GM18873 (cell line): Measurements from ENCODE around the gene STON2.
"Not testable (repeated sequence)": the region's sequence is repeated elsewhere in the genome, so short reads cannot be mapped to it uniquely, and the experiment has no call there.

Experiments used
- ATAC-seq: cut with Tn5 transposase; IDR thresholded peaks from one replicate; pipeline ENCODE4 v1.9.1; 2021; ENCODE audit warnings: mild to moderate bottlenecking, moderate library complexity, moderate number of reproducible peaks; ENCODE audit not compliant: unreplicated experiment, low FRiP score

The STON2 gene

DNA sequence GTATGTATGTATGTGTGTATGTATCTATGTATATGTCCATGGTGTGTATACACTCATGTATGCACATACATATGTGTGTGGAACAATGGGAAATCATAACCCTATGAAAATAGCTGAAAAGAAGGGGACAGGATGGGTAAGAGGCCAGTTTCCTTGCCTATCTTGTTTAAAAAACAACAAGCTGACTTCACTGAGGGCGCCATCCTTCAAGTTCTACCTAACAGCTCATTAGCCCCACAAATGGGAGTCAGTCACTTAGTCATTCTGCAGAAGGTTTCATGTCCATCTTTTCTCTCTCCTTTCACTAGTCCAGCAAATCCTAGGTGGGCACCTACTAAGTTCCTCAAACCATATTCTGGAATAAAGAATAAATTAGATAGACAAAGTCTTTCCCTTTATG is 14.7 kb downstream of the STON2 start:
- ATAC-seq, result no peak

DNA sequence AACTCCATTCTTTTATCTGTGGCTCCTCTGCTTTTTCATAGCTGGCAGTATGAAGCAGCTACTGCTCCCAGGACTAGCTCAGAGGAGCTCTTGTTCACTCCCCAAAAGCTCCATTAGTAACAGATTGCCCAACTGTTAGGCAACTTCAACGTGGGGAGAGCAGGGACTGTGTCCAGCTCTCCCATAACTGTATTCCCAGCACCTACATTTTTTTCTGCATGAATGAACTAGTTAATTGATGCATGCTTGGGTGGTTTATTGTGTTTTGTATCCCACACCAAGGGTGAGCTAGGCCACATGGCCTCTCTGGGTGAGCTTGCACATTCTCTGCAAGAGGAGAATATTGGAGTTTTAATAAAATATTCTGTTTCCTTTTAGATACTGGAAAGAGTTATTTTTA is 15.2 kb downstream of the STON2 start:
- ATAC-seq, result no peak

DNA sequence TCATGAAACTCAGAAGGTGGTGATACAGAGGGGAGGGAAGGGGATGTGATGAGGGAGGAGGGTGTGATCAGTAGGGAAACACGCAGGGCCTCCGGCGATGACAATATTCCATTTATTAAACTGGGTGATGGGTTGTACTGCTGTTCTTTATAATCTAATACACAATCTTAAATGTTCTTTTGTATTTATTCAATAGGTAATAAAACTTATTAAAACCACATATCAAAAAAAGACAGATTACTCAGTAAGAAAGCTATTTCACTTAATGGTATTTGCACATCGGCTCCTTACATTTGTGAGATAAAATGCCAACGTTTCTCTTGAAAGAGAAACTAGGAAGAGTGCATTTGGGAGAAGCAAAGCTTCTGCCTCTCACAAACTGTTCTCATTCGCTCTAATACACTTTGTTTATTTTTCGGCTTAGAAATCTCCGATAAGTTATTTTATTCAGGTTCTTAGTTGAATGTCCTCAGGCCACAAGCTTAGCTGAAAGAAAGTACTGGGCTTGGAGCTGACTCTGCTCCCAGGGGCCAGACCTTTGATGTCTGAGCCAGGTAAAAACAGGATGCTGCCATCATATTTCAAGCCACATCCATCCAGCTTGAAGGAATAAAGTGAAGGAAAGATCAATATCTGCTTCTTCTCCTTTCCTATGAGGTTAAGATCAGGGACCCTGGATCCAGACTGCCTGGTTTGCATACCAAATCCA is 17.5 kb downstream of the STON2 start:
- no peak for ATAC-seq

DNA sequence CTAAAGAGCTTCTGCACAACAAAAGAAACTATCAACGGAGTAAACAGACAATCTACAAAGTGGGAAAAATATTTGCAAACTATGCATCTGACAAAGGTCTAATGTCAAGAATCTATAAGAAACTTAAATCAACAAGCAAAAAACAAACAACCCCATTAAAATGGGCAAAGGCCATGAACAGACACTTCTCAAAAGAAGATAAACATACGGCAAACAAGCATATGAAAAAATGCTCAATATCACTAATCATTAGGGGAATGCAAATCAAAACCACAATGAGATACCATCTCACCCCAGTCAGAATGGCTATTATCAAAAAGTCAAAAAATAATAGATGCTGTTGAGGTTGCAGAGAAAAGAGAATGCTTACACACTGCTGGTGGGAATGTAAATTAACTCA is 20.1 kb downstream of the STON2 start:
- not testable (repeated sequence) for ATAC-seq

DNA sequence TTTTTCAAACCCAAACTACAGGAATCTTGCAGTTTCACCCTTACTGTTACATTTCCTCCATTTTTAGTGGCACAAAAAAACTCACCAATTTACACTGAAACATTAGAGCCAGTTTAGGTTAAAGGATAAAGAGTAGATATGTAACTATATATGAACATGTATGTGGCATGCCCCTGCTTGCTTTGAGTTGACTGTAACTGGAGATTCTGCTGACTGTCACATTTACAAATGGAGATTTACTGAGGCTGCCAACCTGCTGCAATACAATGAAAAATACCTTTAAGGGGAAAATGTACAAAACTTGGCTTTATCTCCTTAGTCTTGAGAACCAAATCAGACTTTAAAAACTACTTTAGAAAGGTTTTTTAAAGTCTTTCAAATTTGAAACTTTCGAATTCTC is 28.3 kb downstream of the STON2 start:
- ATAC-seq, result no peak

DNA sequence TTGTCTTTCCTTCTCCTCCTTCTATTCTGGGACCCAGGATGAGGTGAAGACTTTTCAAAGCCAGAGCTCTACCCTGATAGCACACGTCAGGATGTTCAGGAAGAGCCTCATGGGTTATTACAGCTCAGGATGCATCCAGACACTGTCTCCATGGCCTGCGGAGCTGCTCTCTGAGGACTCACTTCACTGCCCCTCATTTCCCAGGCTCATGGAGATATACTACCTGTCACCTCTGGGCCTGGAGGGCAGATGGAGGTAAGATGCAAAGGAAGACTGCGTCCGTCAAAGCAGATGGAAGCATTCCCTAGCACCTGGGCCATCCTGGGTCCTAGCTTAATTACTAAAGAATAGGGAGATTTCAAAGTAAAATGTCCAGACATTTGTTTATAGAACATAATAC is 32.6 kb downstream of the STON2 start:
- ATAC-seq, result no peak

DNA sequence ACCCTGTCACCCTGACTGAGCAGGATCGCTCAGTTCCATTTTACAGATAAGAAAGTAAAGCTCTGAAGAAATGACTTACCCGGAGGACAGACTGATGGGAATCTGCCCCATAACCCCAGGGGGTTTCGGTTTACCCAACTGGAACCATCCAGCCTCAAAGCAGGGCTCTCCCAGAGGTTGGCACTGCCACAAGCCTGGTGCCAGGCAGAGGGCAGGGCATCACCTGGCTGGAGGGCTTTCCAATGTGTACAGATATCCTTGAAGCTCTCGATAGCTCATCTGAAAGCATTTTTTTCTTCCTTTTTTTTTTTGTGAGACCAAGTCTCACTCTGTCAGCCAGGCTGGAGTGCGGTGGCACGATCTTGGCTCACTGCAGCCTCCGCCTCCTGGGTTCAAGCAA is 33.2 kb downstream of the STON2 start:
- ATAC-seq, result no peak

DNA sequence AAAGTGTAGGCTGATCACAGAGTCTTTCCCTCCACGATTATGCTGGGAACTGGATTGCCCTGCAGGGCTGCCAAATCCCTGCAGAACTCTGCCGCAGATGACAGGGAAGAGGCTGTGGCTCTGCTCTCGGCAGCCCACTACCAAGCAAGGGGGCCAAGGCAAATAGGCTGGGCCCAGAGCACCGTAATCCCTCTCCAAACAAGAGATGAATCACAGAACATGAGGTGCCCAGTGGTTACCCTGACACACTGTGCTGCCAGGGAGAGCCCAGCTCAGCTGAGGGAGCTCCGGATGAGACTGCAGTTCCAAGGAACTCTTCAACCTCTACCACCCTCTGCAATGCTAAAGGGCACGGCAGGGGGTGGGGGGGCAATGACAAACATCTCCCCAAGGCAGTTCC is 33.9 kb downstream of the STON2 start:
- no peak for ATAC-seq

DNA sequence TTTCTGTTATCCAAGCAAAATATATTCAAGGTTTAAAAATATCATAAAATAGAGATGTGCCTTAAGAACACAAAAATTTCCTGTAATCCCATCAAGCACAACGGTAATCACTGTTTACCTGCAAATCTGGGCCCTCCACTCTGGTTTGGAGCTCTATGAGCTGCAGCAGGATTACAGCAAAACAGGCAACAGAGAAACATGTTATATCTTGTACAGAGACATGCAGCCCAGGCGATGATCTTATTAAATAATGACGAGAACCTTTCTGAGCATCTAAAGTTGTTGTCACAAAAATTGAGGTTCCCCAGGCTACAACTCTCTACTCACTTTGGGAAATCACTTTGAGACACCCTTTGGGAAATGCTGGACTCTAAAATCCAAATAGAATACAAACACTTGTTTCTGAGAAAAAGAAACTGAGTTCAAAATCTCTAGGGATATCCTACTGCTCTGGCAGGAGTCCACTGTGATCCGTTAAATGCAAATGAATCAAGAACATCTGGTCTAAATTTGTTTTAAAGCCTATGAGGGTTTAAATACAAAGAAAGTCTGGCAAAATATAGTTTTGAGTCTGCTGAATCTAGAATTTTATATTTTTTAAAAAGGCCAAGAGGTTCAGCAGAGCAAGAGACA is 36.3 kb downstream of the STON2 start:
- no peak for ATAC-seq

DNA sequence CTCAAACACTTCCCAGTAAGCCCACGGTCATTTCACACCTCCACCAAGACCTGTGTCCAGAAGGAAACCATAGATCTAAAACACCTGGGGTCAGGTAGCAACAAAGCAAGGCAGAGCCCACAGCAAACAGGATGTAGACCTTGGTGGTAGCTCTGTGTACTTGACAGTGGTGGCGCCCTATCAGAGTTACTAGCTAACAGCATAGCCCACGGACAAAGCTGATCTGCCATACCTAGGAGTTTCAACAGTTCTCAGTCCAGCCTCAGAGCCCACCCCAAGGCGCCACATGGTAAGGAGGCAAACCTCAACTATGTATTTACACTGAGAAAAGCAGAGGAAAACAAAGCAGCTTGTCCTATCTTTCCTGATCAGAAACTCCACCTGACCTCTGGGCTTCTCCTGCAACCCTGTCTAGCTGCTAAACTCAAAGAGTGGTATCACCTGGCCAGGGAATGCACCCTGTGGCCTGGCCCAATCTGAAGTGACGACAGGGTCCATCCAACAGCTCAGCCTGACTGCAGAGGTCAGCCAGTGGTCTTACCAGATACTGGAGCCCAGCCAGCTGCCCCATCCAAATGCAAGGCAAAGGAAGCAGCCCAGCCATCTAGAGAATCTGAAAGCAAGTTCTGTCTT is 46.3 kb downstream of the STON2 start:
- no peak for ATAC-seq

DNA sequence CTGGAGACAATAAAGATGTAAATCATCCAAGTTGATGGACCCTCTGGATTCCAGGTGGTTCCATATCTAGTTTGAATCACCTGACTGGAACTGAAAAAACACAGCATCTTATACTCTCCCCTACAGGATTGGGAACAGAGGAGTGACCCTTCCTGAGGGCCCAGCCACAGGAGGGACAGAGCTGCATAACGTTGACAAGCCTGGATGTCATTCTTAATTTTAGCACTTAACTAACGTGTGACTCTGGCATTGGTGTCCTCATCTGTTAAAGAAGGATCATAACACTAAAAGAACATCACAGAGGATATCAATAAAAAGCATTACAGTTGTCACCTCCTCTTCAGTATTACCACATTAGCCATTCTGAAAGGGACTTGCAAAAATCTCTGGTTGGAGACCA is 47.7 kb downstream of the STON2 start:
- no peak for ATAC-seq

DNA sequence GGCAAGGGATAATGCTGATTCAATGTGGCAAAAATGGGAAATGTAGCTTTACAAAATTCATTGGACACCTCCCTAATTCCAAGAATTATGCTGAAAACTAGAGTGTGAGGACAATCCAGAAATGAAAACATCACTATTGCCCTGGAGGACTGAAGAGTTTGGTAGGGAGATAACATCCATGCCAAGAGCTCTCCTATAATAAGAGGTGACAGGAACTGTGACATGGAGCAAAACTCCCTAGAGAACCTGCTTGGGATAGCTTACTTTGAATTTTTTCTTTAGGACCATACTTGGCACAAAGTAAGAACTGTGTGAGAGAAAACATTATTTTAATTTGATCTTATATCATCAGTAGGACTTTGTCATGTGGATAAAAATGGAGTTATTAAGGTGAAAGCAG is 48.9 kb downstream of the STON2 start:
- ATAC-seq, result no peak

DNA sequence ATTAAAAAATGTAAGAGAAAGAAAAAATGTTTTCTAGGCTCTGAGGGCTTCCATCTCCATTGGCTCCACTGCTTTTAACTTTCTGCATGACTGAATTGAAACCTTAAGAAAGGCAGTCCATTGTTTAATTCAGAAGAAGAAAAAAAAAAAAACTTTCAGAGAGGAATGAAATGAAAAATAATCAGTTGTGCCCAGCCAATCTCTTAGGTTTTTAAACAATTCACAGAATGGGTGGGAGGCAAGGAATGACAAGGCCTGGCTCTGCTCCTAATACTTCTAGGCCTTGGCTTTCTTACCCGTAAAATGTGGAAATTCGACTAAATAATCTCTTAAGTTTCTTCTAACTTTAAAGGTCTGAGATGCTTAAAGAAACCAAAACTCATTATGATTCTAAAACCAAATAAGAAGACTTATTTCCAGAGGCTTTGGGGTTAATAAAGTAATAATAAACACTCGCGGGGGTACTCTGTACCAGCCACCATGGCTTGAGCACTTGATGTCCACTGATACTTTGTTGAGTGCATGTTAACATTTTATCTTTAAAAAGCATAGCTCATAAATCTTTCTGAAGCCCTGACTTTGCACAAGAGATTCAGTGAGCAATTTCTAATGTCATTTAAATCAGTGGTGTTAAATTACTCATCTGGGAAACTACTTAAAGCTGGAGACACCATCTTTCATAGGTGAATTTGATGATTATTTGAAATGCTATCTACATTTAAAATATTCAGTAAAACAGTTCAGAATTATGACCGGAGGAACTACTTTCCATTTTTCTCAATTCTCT is 49.6 kb downstream of the STON2 start:
- no peak for ATAC-seq

DNA sequence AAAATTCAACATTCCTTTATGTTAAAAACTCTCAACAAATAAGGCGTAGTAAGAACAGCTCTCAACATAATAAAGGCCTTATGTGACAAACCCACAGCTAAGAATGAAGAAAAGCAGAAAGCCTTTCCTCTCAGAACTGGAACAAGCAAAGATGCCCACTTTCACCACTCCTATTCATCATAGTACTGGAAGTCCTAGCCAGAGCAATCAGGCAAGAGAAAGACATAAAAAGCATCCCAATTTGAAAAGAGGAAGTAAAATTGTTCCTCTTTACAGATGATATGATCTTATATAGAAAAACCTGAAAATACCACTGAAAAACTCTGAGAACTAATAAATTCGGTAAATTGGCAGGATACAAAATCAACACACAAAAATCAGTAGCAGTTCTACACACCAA is 52.1 kb downstream of the STON2 start:
- no peak for ATAC-seq

DNA sequence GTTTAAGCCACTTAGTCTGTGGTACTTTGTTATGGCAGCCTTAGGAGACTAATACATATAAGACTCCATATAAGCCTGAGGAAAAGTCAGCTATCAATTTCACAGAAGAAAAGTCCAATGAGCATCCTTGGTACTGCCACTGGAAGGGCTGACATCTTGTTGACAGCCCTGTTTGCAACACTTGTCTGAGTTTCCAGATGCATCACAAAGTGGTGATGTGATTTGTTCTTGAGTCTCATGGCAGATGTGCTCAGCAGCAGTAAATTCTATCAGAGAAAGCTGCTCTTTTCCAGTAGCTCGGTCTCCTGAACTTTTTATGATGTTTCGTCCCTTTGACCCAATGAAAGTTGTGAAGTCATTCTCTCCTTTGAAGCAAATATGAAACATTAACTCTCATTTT is 54.3 kb downstream of the STON2 start:
- ATAC-seq, result no peak

DNA sequence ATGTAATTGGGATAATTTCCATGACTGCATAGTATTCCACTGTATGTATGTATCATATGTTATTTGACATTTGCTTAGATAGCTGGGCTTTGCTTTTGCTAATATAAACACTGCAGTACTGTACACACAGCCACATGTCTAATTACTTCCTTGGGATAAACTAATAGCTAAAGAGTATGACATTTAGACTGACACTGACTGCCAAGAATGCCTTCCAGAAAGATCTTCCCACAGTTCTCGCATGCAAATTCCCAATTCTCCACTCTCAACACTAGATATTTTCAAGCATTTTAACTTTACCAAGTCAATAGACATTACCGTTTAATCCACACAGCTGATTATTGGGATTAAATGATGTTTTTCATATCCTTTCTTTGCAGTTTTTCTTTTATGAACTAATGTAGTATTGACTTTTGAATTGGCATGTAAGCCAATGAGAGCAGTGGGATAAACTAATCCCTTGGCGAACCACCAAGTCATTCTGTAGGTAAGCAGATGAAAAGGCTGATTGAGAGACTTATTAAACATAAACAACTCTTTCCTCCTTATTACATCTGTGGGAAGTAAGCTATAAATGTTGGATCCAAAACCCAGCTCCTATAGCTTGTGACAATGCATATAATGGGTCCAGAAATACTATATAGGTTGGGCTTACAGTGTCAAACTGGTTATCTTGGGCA is 55.5 kb downstream of the STON2 start:
- ATAC-seq, result no peak

DNA sequence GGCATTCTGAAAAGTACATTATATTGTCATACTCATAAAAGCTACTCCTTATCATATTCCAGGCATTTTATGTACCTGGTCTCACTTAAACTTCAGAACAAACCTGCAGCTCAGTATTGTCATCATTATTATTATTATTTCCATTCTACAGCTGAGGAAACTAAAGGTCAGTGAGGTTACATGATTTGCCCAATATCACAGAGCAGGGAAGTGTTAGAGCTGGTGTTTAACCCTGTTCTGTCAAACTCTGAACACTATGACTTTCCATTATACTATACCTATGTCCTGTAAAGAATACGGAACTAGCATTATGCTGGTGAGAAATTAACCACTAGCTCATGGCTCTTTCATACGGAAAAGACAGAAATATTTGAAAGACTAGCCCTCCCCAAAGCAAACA is 56.4 kb downstream of the STON2 start:
- no peak for ATAC-seq

DNA sequence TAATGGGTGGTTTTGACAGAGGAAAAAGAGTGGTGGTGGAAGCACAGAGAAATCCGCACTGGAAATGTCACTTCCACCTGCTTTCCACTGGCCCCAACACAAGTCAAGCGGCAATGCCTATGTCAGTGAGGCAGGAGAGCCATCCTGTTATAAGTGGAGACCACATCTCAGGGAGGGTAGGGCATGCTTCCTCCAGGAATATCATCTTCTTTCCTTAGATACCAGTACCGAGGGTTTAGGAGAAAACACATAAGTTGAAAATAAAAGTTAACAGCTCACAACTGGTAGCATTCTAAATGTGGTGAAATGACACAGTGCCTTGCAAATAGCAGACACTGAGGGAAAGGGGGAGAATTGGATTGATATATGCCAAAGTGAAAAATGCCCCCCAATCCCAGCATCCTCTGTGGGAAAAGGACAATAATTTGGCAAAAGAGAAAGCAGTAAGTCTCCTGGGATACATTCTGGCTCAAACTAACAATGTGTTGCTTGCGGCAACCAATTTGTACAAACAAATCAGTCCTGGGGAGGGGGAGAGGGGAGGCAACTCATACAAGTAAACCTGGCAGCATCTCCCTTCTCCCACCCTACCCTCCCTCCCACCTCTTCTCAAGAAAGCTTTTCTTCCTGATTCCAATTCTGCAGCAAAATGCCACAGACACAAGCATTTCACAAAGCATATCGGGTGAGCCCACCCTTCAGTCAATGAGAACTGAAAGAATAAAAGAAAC is 57.1 kb downstream of the STON2 start:
- no peak for ATAC-seq

DNA sequence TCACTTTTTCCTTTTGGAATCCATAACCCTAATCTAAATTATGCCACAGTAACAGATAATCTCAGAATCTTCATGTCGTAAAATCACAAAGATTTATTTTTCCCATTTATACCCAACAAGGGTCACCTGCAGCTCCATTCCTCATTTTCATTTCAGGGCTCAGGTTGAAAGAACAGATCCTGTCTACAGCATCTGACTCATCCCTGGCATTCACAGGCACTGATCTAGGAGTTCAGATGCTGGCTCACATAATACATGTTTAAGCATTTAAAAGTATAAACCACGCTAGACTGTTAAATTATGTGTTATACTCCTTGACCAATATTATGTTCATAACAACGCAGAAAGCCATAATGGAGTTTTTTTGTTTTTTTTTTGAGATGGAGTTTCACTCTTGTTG is 58.3 kb downstream of the STON2 start:
- no peak for ATAC-seq

DNA sequence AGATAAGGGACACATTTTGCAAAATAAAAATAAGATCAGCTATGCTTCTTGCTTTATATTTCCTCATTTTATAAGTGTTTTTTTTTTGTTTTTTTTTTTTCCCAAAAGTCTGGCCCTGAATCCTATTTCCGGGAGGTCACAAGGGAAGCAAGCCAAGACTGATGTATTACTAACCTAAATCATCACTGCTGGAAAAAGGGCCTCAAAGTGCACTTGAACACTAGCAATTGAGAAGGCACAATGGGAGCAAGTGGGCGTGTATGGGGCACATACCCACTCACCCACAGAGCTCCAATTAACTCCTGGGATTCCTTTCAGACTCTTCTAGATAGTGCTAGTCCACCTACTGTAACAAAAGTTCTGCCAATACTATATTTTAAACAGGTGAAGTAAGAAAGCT is 58.8 kb downstream of the STON2 start:
- no peak for ATAC-seq
